GM18505 (cell line): ENCODE results near the gene LYZL6.

Experiments used
- ATAC-seq: cut with Tn5 transposase; IDR thresholded peaks from one replicate; pipeline ENCODE4 v1.9.1; 2021; ENCODE audit not compliant: unreplicated experiment
- POLR2A ChIP-seq: IDR thresholded peaks from 4 replicates; pipeline ENCODE4 v1.6.1; 2011; ENCODE audit warnings: borderline replicate concordance; ENCODE audit not compliant: insufficient read depth, insufficient read length; ENCODE audit errors: extremely low read depth

The LYZL6 gene

DNA sequence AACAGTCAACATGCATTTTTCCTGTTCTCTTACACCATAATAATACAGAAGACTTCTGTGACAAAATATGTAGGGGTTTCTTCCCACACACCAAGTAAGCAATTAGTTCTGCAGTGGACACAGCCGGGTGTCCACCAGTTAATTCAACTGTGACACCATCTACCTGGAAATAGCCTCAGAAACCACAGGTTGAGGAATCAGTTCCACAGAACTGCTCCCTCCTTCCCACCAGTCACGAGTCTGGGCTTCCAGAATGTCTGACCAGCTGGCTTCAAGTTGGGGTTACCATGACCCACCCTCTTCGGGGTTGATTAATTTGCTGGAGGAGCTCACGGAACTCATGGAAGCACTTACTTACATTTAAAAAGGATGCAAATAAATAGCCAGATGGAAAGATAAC, 49.8 kb downstream of the LYZL6 start:
- ATAC-seq: no peak
- no peak for TF ChIP-seq POLR2A

DNA sequence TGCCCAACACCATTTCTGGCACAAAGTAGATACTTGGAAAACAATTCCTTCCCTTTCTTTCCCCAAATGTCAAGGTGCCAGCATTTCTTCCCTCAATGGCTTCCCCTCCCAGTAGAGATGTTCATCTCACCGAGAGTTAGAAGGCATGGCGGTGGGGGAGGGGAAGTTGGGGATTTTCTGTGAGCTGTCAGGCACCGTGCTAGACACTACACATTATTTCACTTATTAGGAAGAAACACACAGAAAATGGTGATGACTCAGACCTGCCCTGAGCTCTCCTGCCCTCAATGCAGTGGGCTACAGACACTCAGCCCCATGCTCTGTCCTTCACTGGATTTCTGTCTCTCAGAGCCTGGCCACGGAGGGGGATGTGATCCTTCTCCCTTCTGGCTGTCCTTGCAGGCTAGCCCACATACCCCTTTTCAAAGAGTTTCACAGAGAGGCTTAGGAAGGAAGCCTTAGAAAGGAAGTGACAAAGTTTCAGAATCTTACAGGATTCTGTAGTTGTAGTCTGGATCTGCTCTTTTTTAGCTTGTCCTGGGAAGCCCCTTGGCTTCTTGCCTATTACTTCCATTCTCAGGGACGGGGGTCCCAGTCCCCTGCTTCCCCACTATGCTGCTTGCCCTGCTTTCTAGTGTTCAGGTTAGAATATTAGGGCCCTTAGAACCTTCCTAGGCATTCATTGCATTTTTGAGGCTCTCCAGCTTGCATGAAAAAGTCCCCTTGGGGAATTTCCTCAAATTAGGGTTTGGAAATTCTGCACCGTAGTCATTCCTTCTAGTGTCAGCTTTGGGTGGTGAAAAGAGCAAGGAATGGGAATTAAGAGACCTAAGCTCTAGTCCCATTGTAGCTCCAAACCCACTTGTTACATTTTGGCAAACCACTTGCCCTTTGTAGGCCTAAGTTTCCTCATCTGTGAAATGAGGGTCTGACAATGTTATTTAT, 51.1 kb downstream of the LYZL6 start:
- no peak for ATAC-seq
- no peak for TF ChIP-seq POLR2A

DNA sequence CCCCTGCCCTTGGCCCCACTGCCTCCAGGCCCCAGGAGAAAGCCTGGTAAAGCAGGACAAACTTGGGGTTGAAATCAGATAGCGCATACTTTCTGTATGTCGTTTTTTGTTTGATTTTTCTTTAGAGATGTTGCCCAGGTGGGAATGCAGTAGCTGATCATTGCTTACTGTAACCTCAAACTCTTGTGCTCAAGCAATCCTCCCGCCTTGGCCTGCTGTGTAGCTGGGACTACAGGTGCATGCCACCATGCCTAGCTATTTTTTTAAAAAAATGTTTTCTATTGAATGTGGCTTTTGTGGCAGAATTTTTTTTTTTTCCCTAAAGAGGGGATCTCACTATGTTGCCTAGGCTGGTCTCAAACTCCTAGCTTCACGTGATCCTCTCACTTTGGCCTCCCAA, 52.2 kb downstream of the LYZL6 start:
- ATAC-seq: no peak

DNA sequence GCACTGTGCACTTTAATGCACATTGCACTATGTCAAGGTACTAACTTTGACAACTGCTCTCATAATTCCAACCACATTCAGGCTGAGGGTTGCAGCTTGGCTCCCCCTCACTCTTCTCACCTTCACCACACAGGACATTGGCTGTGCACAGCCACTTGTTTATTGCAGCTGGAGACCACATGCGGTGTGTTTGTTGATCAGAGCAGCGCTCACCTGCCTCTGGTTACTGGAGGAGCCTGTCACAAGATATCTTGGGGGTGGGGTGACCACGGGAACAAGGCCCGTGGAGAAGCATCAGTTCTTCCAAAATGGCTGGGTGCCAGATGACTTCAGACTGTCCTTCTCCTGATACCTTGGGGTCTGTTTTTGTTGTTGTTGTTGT, 52.7 kb downstream of the LYZL6 start:
- no peak for ATAC-seq

More for the DNA sequence above, 52.2 kb downstream of the LYZL6 start:
- TF ChIP-seq POLR2A: no peak

DNA sequence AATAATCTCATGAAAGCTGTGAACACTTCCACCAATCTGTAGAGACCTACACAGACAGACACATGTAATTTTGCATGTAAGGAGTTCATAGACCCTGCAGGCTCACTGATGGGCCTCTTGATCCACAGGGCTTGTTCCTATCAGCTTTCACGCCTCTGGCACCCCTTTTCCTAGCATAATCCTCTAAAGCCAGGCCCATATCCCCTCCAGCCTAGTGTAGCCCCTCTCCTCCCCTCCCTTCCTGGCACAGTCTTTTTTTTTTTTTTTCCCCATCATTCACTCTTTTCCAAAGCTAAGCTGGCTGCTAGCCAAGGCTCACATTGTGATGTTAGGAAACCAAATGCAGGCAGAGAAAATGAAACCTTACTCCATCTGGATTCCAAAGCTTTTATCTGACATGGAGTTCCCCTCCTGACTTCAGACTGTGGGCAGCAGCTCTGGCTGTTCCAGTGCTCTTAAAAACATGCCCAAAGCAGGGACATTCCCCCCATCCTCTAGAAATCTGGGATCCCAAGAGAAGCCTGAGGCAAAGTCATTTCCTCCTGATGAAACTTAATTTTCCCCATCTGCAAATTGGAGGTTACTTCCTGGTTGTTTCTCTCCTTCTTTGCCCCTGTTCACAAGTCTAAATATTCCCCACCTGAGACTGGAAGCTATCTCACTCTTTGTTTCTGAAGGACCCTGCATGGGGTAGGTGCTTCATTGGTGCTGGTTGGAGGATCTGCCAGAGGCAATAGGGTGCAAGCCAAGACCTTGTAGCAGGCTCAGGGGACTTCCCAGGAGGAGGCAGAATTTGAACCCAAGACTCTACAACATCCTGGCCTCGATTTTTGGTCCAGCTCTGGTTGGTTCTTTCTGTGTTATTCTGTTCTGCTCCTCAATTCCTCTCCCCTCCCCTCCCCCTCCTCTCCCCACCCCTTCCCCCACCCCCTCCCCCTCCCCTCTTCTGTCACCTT, 53.4 kb downstream of the LYZL6 start:
- TF ChIP-seq POLR2A: no peak
- ATAC-seq: no peak

More for the DNA sequence above, 52.7 kb downstream of the LYZL6 start:
- TF ChIP-seq POLR2A: no peak

DNA sequence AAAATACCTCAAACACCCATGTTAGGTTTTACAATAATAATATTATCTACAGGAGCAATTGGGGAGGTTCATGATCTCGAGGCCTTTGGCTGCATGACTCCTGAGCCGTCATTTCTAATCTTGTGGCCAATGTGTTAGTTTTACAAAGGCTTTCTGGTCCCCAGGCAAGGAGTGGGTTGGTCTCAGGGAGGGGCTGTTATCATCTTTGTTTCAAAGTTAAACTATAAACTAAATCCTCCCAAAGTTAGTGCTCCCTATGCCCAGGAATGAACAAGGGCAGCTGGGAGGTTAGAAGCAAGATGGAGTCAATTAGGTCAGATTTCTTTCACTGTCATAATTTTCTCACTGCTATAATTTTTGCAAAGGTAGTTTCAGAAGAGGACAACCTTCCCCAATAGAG, 54.3 kb downstream of the LYZL6 start:
- no peak for TF ChIP-seq POLR2A
- no peak for ATAC-seq
